Fibroblast of skin of back (primary cell): Measurements from ENCODE around the gene CEP97. TPM values are rescaled to one million over a fixed set of nuclear protein-coding genes. Genes with fewer than 3 reads are reported as not detected.
"Not testable (repeated sequence)": the region's sequence is repeated elsewhere in the genome, so short reads cannot be mapped to it uniquely, and the experiment has no call there.

Source experiments
- DNase-seq: peaks from one replicate; pipeline ENCODE4 v3.0.0-alpha.2; 2013
- polyA plus RNA-seq, 2 experiments: library from polyadenylated mRNA; unstranded; fragments of 120-200 nt; gene quantifications; one replicate each; pipeline ENCODE4 v1.2.1, GENCODE V29; 2013; ENCODE audit not compliant: insufficient read length in 2 of 2

CEP97 gene, protein sequence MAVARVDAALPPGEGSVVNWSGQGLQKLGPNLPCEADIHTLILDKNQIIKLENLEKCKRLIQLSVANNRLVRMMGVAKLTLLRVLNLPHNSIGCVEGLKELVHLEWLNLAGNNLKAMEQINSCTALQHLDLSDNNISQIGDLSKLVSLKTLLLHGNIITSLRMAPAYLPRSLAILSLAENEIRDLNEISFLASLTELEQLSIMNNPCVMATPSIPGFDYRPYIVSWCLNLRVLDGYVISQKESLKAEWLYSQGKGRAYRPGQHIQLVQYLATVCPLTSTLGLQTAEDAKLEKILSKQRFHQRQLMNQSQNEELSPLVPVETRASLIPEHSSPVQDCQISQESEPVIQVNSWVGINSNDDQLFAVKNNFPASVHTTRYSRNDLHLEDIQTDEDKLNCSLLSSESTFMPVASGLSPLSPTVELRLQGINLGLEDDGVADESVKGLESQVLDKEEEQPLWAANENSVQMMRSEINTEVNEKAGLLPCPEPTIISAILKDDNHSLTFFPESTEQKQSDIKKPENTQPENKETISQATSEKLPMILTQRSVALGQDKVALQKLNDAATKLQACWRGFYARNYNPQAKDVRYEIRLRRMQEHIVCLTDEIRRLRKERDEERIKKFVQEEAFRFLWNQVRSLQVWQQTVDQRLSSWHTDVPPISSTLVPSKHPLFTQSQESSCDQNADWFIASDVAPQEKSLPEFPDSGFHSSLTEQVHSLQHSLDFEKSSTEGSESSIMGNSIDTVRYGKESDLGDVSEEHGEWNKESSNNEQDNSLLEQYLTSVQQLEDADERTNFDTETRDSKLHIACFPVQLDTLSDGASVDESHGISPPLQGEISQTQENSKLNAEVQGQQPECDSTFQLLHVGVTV
- polyA plus RNA-seq (2013, experiment 1 of 2; ENCODE audit: insufficient read length), result 6.7 TPM
- polyA plus RNA-seq (2013, experiment 2 of 2; ENCODE audit: insufficient read length), result 3.6 TPM

DNA sequence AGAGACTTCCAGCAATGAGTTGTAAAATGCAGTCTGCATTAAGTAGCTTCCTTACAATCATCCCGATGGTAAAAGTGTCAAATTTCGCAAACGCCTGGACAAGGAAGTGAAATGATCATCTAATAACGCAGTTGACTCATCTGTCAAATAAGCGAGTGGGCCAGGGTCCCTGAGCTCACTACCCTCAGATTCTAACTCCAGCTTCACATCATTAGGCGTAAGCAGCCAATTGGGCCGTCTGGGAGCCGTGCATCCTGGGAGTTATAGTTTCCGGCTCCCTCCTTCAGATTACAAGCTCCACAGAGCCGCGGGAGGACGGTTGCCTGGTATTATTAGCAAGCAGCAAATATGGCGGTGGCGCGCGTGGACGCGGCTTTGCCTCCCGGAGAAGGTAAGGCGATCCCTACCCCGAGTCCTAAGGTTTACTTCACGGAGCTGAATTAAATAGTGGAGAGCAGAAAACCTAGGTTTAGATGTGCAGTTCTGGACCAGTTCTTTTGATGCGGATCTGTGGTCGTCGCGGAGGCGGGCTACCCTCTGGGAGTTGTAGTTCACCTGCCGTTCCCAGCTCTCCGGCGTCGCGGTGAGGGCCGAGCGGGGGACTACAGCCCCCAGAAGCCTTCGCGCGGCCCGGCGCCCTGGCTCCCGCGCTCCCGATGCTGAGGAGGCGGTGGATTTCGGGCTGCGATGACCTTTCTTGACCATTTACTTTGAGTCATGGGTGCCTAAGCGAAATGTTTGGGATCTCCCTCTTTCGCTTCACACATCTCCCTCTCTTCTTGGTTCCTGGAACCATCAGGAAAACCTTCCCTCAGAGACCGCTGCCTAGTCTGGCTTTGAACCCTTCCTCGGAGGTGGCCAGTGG lies at the start of gene CEP97:
Gene CEP97 (plus strand): TSS at position 286 of the 865 bp plus-strand sequence. CDS start 63 bp downstream, at position 349.
- DNase-seq, result peak; percentile 94

DNA sequence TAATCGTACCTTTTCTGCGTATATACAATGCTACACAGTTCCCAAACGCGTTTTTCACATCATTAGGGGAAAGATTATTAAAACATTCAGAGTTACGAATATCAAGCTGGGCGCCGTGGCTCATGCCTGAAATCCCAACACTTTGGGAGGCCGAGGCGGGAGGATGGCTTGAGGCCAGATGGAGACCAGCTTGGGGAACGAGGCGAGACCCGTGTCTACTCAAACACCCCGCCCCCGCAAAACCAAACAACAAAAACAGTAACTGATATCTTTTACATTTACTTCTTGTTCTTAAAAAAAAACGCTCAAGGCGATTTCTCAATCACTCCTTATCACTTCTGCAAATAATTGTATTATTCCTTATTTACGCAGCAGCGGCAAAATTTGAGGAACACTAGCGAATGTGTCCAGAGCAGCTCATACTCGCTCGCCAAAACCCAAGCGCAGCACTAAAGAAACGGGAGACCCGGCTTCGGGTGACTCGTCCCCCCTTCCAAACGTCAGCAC lies 48.7 kb upstream of the CEP97 start:
- DNase-seq, result no peak

DNA sequence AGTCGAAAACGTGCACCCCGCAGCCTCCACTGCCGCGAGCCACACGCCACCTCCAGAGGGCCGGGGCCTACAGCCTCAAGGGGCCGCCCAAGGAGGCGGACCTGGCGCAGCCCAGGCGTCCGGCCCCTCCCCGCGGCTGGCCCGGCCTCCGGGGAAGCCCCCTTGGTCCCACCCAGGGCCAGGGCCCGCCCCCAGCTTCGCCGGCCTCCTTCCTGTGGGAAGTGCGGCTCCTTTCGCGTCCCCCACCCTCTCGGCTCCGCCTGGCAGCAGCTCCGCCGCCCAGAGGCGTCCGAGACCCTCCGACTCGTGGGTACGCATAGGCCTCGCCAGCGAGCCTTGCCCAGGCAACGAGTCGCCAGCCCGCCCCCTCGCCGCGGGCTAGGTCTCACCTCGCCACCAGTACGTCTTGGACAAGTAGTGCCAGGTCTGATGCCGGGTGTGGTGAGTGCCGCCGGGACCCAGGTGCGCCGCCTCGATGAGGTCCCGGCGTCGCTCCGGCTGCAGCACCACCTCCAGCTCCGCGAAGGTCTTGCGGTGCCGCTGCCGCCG lies 48.1 kb upstream of the CEP97 start:
- DNase-seq, result peak; percentile 97

DNA sequence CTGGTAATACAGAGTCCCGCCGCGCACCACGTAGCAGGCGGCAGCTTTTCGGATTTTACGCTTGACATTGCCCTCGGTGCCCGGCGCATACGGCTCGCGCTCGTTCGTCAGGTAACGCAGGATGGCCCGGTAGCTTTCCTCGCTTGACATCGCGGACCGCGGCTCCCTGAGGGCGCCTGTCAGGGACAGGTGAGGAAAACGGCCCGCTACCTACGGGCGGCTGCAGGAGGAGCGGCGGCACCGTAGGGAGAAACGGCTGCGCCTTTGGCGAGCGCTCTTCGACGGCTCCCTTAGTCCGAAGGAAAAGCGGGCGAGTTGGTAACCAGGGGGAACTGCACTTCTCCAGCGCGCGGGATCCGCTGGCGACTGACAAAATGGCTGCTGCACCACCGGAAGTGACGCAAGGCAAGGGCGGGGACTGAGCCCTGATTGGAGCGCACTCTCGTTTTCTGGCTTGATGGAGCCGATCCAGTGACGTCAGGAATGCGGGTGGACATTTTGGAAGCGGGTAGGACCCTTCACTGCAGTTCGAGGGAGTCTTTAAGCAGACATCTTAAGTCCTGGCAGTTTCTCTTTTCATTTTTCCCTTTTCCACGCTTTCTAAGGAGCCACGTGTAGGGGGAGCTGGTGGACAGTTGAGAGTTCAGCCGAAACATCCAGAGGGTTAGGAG lies 47.5 kb upstream of the CEP97 start, which contains the start of gene ZBTB11:
Gene ZBTB11 (minus strand): TSS at position 368 of the 671 bp plus-strand sequence. CDS start 218 bp downstream, at position 150.
- DNase-seq, result peak; percentile 100

DNA sequence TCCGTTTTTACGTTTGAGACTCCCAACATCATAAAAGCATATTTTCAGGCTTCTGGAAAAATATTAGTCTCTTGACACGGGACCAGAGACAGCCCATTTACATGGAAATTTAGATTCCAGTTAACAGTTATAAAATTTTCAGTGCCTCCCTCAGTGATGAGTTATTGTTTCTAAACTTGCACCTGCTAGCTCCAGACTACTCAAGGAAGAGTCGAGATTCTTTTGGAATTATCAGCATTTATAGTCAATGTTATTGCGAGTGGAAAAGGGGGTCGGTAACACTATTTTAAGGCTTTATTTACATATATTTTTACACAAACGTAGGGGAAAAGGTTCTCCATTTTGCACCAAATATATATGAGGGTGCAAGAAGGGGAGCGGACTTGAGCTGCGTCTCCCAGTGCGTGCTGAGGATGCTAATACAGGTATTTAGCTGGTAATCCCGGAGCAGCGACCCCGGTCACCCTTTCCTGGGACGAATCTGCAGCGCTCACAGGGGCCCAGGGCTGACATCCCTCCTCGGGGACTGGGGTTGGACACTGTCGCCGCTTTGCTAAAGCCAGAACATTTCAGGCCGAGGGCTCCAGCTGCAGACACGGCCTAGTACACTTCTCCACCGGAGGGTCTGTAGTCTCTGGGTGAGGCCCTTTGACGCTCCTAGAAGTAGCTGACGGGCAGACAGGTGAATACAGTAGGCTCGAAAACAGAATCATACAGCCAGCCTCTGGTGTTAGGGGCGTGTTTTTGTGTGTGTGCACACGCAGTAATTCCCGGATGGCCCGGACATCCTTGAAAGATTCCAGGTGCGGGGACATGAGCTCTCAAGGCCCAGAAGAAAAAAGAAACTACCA lies 46.8 kb upstream of the CEP97 start:
- DNase-seq, result no peak

DNA sequence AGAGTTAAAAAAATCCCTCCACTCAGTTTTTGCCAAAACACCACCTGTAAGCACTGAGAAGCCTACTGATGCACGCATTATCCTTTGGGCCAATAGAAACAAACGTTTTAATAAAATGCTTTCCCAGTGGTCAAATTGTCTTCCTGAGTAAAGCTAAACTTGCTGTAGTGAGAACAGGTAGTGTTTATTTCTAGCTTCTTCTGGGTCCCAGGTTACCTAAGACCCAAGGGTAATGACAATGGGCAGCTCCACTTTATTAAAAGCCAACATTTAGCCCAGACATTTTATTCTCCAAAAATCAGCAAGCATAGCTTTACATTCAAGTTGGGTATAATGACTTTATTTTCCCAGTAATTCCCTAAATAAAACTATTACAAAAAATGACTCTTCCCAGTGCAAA lies 45.6 kb upstream of the CEP97 start:
- DNase-seq, result not testable (repeated sequence)

DNA sequence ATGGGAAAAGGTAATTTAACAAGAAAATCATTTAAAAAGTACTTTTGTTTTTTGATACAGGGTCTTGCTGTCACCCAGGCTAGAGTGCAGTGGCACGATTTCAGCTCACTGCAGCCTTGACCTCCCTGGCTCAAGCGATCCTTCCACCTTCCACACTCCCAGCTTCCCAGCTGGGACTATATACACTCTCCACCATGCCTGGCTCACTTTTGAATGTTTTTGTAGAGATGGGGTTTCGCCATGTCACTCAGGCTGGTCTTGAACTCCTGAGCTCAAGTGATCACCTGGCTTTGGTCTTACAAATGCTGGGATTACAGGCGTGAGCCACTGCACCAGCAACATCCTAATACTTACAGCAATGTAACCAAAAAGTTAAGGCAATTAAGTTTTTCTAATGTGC lies 43.9 kb upstream of the CEP97 start:
- DNase-seq, result no peak

DNA sequence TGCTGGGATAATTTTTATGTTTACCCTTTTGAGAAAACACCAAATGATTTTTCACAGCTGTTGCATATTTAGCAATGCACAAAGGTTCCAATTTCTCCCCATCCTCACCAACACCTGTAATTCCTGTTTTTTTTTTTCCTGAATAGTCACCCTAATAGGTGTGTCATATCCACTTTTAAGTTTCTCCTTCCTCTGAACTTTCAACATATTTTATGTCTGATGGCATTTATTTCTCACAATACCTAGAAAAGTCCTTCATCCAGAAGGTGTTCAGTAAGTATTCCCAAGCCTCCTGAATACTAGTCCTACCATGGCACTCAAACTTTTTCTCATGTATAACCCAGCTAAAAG lies 39.4 kb upstream of the CEP97 start:
- no peak for DNase-seq

DNA sequence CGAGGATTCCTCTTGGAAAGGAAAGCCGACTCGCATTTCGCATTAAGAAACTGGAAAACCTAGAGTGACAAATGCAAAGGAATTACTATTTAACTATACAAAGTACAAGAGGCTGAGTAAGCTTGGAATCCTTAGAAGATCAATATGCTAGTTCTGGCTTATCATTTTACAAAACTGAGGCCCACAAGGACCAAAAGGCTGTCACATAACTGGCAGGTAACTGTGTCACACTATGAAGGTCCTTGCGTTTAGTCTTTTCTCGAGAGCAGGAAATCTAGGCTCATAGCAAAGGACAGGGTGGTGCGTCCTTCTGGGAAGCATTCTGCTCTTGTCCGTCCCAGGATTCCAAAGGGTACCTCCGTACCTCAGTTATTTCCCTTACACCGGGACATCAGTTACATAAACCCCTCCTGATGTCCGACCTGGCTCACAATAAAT lies 38.5 kb upstream of the CEP97 start:
- peak; percentile 10 for DNase-seq

DNA sequence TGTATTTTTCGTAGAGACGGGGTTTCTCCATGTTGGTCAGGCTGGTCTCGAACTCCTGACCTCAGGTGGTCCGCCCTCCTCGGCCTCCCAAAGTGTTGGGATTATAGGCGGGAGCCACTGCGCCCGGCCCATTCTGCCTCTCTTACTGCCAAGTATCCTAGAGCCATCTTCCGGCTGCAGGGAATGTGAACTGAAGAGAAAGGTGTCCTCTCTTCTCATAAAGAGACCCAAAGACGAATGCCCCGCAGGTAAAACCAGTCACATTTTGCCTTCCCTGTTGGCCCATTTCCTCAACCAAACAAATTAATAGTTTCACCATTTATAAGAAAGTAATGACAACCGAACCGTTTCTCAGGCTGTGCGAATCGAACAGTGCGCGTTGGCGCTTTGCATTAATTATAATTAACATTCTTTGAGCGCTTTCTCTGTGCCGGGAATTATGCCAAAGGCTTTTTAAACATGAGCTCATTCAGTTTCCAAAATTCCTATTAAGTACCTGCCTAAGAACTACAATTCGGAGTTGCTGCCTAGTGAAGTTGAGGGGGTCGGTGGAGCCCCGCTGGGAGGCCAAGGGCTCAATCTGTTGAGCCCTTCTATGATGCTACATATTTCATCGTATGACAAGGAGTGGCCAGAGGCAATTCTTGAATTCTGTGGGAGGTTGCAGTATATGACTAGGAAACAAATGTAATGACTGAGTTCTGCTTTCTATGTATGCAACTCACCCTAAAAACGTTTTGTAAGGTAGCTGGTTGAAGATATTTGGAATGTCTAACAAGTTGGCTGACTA lies 37.1 kb upstream of the CEP97 start:
- DNase-seq, result peak; percentile 18

DNA sequence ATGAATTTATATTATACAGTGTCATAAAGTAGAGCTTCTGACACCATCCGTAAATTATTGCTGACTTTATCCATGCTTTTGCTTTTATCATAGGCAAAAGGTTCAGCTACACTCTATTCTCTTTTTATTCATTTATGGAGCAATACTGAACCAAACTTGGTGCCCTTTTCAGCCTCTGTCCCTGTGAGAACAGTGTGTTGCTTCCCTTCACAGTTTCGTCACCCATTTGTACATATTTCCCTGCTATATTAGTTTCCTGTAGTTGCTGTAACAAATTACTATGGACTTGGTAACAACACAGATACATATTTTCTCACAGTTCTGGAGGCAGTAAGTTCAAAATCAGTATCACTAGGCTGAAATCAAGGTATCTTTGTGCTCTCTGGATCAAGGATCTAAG lies 35.1 kb upstream of the CEP97 start:
- no peak for DNase-seq

DNA sequence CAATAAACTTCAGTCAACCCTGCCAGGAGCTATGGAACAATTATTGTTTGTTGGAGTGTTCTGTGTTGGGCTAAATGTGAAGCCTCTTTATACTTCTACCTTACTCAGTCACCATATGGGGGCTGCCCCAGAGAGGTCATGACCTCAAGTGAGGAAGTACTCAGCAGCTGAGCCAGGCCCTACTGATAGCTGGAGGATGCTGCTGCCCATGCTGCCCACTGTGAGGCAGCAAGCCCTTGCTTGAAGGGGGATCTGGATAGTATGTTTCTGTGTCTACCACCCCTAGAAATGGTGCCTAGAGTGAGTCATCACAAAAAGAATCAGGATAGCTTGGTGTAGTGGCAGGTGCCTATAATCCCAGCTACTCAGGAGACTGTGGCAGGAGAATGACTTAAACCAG lies 33.4 kb upstream of the CEP97 start:
- DNase-seq, result no peak

DNA sequence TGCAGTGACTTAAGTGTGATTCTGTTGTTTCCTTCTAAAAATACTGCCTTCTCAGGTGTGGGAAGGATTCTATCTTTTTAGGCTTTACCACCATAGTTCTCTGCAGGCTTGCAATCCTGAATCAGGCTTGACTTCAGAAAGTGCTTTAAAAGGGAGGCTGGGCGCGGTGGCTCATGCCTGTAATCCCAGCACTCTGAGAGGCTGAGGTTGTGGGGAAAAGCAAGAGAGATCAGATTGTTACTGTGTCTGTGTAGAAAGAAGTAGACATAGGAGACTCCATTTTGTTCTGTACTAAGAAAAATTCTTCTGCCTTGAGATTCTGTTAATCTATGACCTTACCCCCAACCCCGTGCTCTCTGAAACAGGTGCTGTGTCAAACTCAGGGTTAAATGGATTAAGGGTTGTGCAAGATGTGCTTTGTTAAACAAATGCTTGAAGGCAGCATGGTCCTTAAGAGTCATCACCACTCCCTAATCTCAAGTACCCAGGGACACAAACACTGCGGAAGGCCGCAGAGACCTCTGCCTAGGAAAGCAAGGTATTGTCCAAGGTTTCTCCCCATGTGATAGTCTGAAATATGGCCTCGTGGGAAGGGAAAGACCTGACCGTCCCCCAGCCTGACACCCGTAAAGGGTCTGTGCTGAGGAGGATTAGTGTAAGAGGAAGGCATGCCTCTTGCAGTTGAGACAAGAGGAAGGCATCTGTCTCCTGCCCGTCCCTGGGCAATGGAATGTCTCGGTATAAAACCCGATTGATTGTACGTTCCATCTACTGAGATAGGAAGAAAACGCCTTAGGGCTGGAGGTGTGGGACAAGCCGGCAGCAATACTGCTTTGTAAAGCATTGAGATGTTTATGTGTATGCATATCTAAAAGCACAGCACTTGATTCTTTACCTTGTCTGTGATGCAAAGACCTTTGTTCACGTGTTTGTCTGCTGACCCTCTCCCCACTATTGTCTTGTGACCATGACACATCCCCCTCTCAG lies 32.4 kb upstream of the CEP97 start:
- DNase-seq, result not testable (repeated sequence)

DNA sequence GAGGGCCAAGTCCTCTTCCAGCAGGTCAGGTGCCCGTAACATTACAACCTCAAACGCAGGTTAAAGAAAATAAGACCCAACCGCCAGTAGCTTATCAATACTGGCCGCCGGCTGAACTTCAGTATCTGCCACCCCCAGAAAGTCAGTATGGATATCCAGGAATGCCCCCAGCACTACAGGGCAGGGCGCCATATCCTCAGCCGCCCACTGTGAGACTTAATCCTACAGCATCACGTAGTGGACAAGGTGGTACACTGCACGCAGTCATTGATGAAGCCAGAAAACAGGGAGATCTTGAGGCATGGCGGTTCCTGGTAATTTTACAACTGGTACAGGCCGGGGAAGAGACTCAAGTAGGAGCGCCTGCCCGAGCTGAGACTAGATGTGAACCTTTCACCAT lies 30.9 kb upstream of the CEP97 start:
- DNase-seq, result peak; percentile 62

DNA sequence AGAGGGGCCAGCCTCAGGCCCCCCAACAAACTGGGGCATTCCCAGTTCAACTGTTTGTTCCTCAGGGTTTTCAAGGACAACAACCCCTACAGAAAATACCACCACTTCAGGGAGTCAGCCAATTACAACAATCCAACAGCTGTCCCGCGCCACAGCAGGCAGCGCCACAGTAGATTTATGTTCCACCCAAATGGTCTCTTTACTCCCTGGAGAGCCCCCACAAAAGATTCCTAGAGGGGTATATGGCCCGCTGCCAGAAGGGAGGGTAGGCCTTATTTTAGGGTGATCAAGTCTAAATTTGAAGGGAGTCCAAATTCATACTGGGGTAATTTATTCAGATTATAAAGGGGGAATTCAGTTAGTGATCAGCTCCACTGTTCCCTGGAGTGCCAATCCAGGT lies 29.6 kb upstream of the CEP97 start:
- not testable (repeated sequence) for DNase-seq

DNA sequence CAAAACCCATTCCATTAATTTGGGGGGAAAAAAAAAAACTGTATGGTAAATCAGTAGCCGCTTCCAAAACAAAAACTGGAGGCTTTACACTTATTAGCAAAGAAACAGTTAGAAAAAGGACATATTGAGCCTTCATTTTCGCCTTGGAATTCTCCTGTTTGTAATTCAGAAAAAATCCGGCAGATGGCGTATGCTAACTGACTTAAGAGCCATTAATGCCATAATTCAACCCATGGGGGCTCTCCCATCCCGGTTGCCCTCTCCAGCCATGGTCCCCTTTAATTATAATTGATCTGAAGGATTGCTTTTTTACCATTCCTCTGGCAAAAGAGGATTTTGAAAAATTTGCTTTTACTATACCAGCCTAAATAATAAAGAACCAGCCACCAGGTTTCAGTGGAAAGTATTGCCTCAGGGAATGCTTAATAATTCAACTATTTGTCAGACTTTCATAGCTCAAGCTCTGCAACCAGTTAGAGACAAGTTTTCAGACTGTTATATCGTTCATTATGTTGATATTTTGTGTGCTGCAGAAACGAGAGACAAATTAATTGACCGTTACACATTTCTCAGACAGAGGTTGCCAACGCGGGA lies 28.5 kb upstream of the CEP97 start:
- peak; percentile 67 for DNase-seq
